ENCODE data around the gene FSIP1.

Gene FSIP1

DNA sequence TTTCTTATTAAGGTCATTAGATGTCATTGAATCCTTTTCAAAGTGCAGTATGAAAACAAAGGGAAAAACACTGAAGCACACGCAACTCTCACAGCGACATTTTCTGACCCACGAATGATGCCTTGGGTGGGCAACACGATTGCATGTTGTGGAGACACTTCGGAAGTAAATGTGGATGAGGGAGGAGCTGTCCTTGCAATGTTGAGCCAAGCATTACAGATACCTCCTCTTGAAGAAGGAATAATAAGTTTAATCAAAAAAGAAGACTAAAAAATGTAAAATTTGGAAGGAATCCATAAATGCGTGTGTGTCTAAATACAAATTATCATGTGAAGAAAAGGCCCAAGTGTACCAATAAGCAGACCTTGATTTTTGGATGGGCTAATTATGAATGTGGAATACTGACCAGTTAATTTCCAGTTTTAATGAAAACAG lies 184.9 kb downstream of the FSIP1 start:
- Histone ChIP-seq H3K27me3 (ENCODE audit: insufficient read depth, poor library complexity, severe bottlenecking) (no peaks in the 10 kb centered on the region), H3K9me3 (ENCODE audit: severe bottlenecking) (no peaks in the 10 kb centered on the region), H3K27ac (ENCODE audit: poor library complexity, severe bottlenecking) (peak overlapping the region; percentile 95), H3K36me3 (ENCODE audit: low read depth) (peaks cover 42% of the 10 kb centered on the region), H3K4me3 (ENCODE audit: severe bottlenecking) (no peak overlapping the region), H3K4me1 (ENCODE audit: insufficient read depth, poor library complexity, severe bottlenecking) (no peaks in the 10 kb centered on the region)
- DNase-seq (ENCODE audit: low spot score) (no peak), ATAC-seq (ENCODE audit: low read depth) (peak; percentile 10)
- TF ChIP-seq CTCF (IDR thresholded peaks at IDR 0.05; ENCODE audit: poor library complexity, severe bottlenecking) = no peak

- Histone ChIP-seq H3K4me1 (ENCODE audit: insufficient read depth, poor library complexity, severe bottlenecking) (no peaks in the 10 kb centered on the region), H3K36me3 (ENCODE audit: low read depth) (peaks cover 46% of the 10 kb centered on the region), H3K4me3 (ENCODE audit: severe bottlenecking) (no peak overlapping the region), H3K27me3 (ENCODE audit: insufficient read depth, poor library complexity, severe bottlenecking) (no peaks in the 10 kb centered on the region), H3K9me3 (ENCODE audit: severe bottlenecking) (no peaks in the 10 kb centered on the region), H3K27ac (ENCODE audit: poor library complexity, severe bottlenecking) (peak overlapping the region; percentile 95)
- DNase-seq (ENCODE audit: low spot score) (no peak), ATAC-seq (ENCODE audit: low read depth) (peak; percentile 0; the same call in 2 of the 3 replicates)
- no peak for TF ChIP-seq CTCF (IDR thresholded peaks at IDR 0.05; ENCODE audit: poor library complexity, severe bottlenecking)
These were observed 185.3 kb downstream of the FSIP1 start for GRCh38 chr15:39597336-39597735.

GRCh38 chr15:39596358-39597051 lies 186.1 kb downstream of the FSIP1 start:
- Histone ChIP-seq H3K9me3 (ENCODE audit: severe bottlenecking) (no peaks in the 10 kb centered on the region), H3K36me3 (ENCODE audit: low read depth) (peaks cover 54% of the 10 kb centered on the region), H3K4me3 (ENCODE audit: severe bottlenecking) (no peak overlapping the region), H3K27me3 (ENCODE audit: insufficient read depth, poor library complexity, severe bottlenecking) (no peaks in the 10 kb centered on the region), H3K4me1 (ENCODE audit: insufficient read depth, poor library complexity, severe bottlenecking) (no peaks in the 10 kb centered on the region), H3K27ac (ENCODE audit: poor library complexity, severe bottlenecking) (peak overlapping the region; percentile 95)
- ATAC-seq (ENCODE audit: low read depth) (no peak), DNase-seq (ENCODE audit: low spot score) (no peak)
- TF ChIP-seq CTCF (IDR thresholded peaks at IDR 0.05; ENCODE audit: poor library complexity, severe bottlenecking) = no peak

DNA sequence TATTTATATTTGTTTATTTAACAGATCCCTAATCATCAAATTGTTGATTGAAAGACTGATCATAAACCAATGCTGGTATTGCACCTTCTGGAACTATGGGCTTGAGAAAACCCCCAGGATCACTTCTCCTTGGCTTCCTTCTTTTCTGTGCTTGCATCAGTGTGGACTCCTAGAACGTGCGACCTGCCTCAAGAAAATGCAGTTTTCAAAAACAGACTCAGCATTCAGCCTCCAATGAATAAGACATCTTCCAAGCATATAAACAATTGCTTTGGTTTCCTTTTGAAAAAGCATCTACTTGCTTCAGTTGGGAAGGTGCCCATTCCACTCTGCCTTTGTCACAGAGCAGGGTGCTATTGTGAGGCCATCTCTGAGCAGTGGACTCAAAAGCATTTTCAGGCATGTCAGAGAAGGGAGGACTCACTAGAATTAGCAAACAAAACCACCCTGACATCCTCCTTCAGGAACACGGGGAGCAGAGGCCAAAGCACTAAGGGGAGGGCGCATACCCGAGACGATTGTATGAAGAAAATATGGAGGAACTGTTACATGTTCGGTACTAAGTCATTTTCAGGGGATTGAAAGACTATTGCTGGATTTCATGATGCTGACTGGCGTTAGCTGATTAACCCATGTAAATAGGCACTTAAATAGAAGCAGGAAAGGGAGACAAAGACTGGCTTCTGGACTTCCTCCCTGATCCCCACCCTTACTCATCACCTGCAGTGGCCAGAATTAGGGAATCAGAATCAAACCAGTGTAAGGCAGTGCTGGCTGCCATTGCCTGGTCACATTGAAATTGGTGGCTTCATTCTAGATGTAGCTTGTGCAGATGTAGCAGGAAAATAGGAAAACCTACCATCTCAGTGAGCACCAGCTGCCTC lies 187.1 kb downstream of the FSIP1 start:
- Histone ChIP-seq H3K27ac (ENCODE audit: poor library complexity, severe bottlenecking) (peak overlapping the region; percentile 95), H3K4me1 (ENCODE audit: insufficient read depth, poor library complexity, severe bottlenecking) (no peaks in the 10 kb centered on the region), H3K27me3 (ENCODE audit: insufficient read depth, poor library complexity, severe bottlenecking) (no peaks in the 10 kb centered on the region), H3K9me3 (ENCODE audit: severe bottlenecking) (no peaks in the 10 kb centered on the region), H3K4me3 (ENCODE audit: severe bottlenecking) (no peak overlapping the region), H3K36me3 (ENCODE audit: low read depth) (peaks cover 64% of the 10 kb centered on the region)
- TF ChIP-seq CTCF (IDR thresholded peaks at IDR 0.05; ENCODE audit: poor library complexity, severe bottlenecking) = no peak
- no peak for DNase-seq (ENCODE audit: low spot score)
- ATAC-seq (ENCODE audit: low read depth) = peak; percentile 0; the same call in 2 of the 3 replicates

All from RWPE2 (cell line).